ENCODE results near the gene TMEM161B.
"Not testable (repeated sequence)": the region's sequence is repeated elsewhere in the genome, so short reads cannot be mapped to it uniquely, and the experiment has no call there.

The TMEM161B gene

DNA sequence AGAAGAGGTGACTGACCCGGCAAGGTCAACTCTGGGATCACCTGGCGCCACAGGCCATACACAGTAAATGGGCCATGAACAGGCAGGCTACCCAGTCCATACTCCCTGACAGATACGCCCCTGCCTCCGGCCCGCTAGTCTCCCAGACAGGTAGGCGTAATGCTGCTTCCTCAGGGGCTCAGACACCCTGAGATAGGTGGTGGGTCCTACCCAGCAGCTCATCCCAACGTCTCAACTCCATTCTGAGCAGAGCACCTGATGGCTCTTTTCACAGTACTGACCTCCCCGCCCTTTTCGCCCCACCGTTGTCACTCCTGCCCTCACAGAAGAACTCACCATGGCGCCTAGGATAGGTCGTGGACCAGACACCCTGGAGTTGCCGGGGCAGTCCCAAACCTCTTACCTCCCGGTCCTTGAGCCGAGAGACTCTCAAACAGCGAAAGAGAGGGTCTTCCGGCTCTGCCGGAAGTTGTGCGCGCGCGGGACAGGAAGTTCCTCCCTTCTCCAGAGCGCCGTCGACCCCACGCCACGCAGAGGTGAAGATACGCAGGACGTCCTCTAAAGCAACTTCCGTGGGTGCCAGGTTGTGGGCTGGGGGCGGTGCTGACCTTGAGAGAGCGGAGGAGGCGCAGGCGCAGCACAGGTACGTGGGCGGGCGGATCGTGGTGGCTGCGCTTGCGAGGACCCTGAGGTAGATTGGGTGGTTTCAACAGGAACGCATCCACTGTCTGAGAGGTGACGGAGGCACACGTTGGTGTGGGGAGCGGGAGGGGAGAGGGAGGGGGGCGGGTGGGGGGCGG lies at the start of gene TMEM161B:
TSS of gene TMEM161B (minus strand) at position 461 of the 800 bp plus-strand sequence. CDS start at position 339, 122 bp downstream.
- peak; percentile 77 for DNase-seq

DNA sequence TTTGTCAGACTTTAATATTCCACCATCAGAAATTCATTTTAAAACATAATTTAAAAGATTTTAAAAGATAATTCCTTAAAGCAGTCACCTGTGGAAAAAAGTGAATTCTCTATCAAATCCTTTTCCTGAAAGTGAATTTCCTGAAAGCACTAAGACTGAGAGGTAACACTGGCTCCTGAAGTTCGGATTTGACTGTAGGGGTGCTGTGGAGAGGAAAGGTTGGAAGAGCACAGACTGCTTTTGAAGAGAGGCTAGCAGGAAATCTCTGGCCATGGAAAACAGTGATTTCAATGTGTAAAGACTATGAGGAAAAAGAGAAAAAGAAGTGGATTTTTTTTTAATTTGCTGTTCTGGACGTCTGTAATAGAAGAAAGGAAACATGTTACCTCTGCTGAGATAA lies 35.7 kb upstream of the TMEM161B start:
- no peak for DNase-seq

DNA sequence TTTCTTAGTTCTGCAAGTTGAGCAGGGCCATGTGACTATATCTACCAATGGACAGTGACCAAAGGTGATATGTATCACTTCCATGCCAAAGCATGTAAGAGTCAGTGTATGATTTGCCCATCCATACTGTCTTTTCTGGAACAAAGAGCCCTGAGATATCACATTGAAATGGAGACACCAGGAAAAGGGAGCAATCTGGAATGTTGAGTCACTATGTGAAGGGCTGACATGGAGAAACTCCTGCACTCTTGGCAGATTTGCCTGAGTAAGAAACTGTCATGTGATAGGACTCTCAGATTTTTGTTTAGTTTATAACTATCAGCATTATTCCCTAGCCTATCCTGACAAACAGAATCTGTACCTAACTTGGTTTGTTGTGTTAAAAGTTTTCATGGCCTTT lies 29.8 kb upstream of the TMEM161B start:
- no peak for DNase-seq

DNA sequence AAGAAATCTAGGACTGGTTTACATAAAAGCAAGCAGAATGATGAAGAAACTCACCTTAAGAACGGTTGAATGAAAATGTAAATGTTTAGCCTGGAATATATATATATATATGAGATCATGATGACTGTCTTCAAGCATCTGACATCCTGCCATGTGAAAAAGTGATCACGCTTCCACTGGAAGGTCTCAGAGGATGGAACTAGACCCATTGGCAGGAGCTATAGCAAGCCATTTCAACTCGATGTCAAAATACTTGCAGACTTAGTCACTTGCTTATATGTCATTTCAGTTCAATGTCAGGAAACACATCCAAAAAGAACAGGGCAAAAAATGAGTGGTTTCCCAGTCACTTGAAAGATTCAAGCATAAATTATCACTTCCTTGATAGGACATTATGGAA lies 22.2 kb upstream of the TMEM161B start:
- DNase-seq, result no peak

DNA sequence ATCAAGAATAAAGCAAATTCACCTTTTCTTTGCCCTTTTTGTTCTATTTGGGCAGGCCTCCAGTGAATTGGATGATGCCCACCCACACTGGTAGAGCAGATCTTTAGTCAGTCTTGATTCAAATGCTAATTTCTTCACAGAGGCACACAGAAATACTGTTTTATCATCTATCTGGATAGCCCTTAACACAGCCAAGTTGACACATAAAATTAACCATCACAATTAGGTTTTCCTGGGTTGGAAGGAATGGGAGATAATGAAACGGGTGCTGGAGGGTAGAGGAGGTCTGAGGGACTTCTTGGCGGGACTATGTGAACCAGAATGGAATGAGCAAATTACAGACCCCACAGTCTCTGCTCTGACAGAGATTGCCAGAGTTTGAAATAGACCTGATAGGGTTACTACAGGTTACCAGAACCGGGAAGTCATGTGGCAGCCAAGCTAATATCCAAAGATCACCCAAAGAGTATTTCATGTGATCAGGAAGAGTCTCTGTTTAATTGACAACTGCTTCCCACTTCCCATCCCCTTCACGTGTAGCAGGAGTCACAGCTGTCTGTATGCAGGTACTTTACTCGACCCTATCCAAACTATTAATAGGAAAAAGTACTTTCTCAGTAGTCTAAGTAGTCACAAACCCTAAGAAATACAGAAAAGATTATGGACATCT lies 20.0 kb upstream of the TMEM161B start:
- DNase-seq, result no peak

DNA sequence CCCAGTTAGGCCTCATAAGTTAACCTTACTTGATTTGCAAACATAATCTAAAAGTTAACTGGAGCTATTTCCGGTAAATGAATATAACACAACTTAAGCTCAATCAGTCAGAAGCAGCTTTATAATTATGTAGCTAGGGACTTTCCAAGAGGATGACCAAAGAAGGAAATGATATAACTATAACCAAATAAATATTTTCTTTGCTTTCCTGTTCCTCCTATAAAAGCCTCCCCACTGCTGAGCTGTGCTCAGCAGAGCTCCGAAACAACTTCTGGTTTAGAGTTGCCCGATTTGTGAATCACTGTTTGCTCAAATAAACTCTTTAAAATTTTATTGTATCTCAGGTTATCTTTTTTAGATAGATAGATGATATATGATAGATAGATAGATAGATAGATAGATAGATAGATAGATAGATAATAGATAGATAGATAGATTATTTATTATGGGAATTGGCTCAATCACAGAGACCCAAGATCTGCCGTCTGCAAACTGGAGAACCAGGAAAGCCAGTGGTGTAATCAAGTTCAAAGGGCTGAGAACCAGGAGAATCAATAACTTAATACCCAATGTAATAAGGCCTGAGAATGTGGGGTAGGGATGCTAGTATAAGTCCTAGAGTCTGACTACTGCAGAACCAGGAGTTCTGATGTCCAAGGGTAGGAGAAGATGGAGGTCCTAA lies 19.3 kb upstream of the TMEM161B start:
- no peak for DNase-seq

DNA sequence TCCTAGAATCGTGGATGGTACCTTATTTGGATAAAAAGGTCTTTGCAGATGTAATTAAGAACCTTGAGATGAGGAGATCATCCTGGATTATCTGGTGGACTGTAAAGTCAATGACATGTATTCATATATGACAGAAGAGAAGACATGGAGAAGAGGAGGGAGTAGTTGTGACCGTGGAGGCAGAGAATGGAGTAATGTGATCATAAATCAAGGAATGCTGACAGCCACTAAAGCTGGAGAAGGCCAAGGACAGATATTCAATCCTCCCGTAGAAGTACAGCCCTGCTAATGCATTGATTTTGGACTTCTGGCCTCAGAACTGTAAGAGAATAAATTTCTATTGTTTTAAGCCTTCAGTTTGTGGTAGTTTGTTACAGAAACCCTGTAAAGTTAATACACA lies 18.7 kb upstream of the TMEM161B start:
- no peak for DNase-seq

DNA sequence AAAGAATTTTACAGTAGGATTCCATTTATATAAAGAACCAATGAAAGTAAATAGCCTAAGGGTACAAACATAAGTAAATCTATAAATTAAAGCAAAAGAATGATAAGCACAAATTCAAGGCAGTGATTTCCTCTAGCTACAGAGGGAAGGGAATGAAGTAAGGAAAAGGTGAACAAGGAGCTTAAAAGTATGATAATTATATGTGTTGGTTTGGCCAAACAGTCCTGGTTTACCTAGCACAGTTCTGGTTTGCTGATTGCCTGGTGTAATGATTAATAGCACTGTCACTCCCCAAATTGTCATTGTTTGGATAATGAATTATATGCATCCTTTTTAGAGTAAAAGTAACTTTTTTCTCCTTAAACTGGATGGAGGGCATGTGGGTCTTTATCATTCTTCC lies 15.0 kb upstream of the TMEM161B start:
- DNase-seq, result no peak

DNA sequence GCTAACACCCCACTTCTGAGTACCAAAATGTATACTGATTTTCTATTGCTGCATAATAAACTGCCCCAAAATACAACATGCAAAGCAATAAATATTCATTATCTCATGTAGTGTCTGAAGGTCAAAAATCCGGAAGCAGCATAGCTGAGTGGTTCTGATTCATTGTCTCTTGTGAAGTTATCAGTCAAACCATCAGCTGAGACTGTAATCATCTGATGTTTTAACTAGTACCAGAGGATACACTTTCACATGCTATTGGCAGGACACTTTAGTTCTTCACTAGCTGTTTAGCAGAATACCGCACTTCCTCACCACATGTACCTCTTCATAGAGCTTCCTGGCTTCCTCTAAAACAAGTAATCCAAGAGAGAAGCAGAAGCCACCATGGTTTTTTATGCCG lies 12.7 kb upstream of the TMEM161B start:
- no peak for DNase-seq

DNA sequence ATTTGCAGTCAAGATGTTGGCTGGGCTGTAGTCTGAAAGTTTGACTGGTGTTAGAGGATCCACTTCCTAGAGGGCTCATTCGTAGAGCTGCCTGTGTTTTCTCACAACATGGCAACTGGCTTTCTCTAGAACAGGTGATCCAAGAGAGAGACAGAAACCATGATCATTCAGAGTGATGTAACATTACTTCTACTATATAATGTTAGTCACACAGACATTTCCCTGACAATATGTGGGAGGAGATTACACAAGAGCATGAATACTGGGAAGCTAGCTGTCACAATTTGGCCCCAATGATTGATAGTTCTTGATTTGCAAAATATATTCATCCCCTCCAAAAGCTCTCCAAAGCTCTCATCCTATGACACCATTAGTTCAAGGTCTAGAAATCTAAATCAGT lies 10.9 kb upstream of the TMEM161B start:
- no peak for DNase-seq

DNA sequence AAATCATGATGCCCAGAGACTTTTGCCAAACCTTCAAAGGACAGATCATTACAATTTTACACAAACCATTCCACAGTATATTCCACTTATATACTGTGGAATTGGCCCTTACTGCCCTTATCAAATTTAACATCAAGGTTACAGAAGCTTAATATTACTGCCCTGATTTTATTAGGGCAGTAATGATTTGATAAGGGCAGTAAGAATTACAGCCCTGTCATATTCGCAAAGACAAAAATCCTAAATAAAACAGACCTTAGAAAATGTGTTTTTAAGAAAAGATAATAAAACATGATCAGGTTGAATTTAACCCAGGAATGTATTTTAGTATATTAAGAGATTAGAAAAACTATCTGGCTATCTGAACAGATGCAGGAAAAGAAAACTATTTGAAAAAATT lies 7.7 kb upstream of the TMEM161B start:
- no peak for DNase-seq

DNA sequence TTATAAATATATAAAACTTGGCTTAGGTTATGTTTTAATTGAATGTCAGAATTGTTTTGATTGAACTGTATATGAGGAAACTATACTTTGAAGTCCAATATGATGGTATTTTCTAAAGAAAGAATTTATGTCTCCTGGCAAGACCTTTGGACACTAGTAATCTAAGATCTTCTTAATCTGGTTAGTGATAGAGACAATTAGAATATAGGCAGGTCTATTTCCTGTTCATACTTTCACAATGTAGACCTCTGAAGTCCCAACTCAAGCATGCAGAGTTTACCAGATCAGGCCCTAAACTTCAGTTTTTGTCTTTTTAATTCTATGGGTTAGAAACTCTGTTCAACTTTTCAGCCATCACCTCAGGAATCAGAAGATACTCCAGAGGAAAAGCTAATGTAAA lies 6.9 kb upstream of the TMEM161B start:
- DNase-seq, result no peak

DNA sequence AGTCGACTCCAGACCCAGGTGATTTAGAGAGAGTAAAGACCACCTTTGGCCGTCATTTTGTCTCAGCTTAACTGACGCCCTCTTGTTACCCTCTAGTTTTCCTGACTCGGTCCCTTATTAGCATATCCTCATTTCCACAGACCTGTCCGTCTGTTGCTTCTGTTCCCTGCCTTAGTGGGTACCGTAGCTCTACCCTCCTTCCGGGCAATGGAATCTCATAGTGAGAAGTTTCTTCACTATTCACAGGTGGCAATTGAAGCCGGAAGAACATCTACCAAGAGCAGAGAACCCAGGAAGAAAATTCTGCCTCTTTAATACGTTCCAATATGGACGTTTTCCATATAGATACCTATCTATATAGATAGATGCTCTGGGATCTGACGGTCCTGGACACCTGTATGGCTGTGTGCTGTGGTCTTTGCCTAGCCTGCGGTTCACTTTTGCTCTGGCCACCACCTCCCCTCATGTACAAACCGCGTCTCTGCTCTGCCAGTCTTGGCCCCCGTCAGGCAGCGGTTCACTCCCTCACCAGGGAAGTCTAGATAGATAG lies 652 bp upstream of the TMEM161B start:
- no peak for DNase-seq

DNA sequence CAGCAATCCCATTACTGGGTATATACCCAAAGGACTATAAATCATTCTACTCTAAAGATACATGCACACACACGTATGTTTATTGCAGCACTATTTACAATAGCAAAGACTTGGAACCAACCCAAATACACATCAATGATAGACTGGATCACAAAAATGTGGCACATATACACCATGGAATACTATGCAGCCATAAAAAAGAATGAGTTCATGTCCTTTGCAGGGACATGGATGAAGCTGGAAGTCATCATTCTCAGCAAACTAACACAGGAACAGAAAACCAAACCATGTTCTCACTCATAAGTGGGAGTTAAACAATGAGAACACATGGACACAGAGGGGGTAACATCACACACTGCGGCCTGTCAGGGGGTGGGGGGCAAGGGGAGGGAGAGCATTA lies 4.1 kb downstream of the TMEM161B start:
- DNase-seq, result not testable (repeated sequence)

DNA sequence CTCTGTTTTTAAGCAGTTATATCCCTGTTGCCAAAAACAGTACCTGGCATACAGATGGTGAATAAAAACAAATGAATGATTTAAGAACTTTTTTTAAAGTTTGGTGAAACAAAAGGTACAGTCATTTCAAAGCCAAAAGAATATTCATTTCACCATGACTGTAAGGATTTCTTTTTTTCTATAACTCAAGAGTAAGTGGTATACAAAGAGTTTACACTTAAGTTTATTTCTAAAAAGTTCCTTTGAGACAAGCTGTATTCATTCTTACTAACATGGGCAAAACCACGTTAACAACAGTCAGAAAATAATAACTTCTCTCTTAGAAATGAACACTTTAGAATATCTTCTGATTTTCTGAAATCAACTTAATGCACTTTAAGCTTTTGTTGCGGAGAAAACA lies 5.3 kb downstream of the TMEM161B start:
- no peak for DNase-seq

DNA sequence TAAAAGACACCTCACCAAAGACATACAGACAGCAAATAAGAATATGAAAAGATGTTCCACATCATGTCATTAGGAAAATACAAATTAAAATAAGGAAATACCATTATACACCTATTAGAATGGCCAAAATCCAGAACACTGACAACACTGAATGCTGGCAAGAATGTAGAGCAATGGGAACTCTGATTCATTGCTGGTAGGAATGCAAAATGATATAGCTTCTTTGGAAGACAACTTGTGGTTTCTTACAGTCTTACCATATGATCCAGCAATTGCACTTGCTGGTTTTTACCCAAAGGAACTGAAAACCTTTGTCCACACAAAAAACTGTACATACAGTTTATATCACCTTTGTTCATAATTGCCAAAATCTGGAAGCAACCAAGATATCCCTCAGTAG lies 6.5 kb downstream of the TMEM161B start:
- DNase-seq, result no peak

DNA sequence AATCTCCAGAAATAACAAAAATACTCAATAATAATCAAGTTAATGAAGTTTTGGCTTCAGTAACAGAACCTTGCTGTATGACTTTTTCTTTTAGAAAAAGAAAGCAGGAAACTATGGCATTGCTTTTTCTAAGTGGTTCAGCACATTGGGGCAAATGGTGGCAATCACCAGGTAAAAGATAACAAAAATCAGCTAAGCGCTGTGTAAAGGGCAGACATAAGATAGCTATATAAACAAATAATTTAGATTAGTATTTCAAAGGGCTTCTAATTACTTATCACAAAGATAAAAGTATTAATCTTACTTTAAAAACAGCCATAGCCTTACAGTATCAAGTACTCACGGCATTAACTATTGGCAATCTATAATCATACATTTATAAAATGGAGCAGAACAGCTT lies 10.0 kb downstream of the TMEM161B start:
- no peak for DNase-seq

DNA sequence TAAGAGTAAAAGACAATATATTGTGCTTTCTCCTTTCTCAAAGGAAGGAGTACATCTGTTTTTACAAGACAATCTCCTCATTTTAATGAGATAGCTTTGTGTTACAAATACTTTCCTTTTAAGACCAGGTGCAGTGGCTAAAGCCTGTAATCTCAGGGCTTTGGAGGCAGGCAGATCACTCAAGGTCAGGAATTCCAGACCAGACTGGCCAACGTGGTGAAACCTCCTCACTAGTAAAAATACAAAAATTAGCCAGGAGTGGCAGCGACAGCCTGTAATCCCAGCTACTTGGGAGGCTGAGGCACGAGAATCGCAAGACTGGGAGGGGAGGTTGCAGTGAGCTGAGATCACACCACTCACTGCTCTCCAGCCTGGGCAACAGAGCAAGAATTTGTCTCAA lies 11.8 kb downstream of the TMEM161B start:
- no peak for DNase-seq

DNA sequence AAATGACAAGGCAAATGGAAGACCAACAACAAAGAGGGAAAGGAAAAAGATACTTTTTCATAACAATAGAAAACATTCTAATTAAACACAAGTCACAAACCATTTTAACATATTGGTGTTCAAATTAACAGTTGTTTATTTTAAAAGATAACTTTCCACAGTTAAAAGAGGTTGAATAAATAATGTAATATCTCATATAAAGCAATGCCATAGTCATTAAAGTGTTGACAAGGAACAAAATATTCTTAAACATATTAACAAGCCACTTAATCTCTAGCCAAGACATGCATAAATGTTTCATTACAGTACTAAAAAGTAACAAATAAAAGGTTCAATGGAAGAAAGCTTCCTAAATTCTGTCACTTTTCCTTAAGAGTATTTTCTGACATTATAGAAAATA lies 12.6 kb downstream of the TMEM161B start:
- no peak for DNase-seq

DNA sequence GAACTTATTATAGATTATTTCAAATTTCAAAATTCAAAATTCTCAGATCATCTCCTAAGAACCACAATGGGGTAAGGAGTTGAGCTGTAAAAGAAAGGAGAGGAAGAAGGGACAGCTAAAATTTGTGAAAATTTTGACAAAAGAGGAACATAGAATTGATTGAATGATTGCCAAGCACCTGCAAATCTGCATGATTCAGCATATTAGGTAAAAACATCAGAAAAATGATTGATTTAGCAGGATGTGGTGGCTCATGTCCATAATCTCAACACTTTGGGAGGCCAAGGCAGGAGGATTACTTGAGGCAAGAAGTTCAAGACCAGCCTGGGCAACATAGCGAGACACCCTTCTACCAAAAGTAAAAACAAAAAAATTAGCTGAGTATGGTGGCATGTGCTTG lies 14.3 kb downstream of the TMEM161B start:
- no peak for DNase-seq

DNA sequence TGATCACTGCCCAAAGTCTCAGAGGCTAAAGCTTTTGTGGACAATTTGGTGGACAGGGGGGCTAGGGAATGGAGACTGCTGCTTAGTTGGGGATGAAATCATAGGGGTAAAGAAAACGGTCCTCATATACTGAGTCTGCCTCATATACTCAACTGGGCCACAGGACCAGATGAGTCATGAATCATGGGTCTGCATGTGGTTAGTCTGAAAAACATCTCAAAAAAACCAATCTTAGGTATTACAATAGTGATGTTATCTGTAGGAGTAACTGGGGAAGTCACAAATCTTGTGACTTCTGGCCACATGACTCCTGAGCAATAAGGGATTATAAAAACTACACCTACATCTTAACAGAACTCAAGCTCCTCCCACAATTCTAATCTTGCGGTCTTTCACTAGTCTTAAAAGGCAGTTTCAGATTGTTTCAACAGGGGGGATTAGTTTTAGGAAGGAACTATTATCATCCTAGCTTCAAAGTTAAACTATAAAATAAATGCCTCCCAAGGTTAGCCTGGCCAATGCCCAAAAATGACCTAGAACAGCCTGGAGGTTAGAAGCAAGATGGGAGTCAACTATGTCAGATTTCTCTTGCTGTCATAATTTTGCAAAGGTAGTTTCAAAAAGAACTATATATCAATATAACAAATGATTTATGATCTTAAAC lies 17.5 kb downstream of the TMEM161B start:
- no peak for DNase-seq

DNA sequence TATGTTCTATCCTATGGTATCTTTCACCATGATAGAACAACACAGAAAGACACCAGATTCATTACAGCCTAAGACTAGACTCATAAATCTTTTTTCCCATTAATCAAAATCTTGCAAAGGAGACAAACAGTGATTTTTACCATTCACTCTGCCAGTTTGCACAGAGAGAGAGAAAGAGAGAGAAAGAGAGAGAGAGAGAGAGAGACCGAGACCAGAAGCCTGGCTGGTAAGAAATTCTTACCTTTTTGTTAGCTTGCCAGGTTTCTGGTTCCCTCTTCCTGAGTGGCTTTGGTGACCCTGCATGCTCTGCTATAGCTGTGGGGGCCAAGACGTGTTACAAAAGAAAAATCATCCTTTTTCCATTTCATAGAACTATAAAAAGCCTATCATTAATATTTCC lies 18.6 kb downstream of the TMEM161B start:
- DNase-seq, result no peak

Measured in NCI-H510A treated with DMSO at 0.1 percent for 48 hours (cell line).